ENCODE results near the gene LRMDA.

The LRMDA gene

DNA sequence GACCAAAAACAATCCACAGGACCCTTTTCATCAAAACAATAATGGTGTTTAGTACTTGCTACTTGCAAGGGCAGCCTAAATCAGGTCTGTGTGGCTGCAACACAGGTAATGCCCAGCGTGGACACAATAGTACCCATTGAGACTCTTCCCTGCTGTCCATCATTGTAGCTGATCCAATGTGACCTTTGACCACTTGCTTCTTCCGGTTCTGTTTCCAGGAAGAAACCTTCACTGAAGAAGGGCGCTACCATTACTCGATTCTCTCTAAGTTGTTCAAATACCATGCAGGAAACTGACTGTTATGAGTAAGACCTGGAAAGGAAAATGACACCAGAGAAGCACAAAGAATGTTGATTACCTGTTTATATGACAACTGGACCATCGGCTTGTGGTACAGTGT, 1128.9 kb downstream of the LRMDA start:
- TF ChIP-seq, protein P1, sequence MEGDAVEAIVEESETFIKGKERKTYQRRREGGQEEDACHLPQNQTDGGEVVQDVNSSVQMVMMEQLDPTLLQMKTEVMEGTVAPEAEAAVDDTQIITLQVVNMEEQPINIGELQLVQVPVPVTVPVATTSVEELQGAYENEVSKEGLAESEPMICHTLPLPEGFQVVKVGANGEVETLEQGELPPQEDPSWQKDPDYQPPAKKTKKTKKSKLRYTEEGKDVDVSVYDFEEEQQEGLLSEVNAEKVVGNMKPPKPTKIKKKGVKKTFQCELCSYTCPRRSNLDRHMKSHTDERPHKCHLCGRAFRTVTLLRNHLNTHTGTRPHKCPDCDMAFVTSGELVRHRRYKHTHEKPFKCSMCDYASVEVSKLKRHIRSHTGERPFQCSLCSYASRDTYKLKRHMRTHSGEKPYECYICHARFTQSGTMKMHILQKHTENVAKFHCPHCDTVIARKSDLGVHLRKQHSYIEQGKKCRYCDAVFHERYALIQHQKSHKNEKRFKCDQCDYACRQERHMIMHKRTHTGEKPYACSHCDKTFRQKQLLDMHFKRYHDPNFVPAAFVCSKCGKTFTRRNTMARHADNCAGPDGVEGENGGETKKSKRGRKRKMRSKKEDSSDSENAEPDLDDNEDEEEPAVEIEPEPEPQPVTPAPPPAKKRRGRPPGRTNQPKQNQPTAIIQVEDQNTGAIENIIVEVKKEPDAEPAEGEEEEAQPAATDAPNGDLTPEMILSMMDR (IDR thresholded peaks at IDR 0.05; ENCODE audit: borderline replicate concordance, insufficient read depth, low read depth, low read length): no peak
- H3K4me3 ChIP-seq (ENCODE audit: low read depth, low read length): no peak overlapping the region

DNA sequence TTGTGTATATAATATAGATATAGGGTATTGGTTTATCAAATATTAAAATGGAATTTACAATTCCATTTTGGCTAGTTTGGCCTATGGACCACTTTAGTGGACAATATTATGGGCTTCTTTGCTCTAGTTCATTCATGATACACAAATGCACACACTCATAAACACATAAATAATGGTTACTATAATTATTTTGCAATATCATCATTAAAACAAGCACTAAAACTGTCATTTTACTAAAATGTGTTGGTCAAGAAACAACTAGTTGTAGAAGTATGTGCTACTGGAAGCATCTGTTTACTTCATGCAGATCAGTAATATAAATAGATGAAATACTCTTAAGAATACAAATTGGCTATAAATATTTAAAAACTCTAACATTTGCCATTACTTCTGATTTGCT, 1131.9 kb downstream of the LRMDA start:
- no peak overlapping the region for H3K4me3 ChIP-seq (ENCODE audit: low read depth, low read length)
- TF ChIP-seq, protein P1 (IDR thresholded peaks at IDR 0.05; ENCODE audit: borderline replicate concordance, insufficient read depth, low read depth, low read length): no peak

DNA sequence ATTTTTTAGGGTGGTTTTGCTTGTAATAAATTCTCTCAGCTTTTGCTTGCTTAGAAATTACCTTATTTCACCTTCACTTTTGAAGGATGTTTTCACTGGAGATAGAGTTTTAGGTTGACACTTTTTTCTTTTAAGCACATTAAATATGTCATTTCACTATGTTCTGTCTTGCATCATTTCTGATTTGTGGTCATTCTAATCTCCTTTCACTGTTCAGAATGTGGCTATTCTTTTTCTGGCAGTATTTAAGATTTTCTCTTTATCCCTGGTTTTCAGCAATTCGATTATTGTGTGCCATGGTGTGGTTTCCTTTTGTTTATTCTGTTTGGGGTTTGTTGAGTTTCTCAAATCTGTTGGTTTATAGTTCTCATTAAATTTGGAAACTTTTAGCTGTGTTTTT, 1140.6 kb downstream of the LRMDA start:
- H3K4me3 ChIP-seq (ENCODE audit: low read depth, low read length): no peak overlapping the region
- TF ChIP-seq, protein P1 (IDR thresholded peaks at IDR 0.05; ENCODE audit: borderline replicate concordance, insufficient read depth, low read depth, low read length): no peak

DNA sequence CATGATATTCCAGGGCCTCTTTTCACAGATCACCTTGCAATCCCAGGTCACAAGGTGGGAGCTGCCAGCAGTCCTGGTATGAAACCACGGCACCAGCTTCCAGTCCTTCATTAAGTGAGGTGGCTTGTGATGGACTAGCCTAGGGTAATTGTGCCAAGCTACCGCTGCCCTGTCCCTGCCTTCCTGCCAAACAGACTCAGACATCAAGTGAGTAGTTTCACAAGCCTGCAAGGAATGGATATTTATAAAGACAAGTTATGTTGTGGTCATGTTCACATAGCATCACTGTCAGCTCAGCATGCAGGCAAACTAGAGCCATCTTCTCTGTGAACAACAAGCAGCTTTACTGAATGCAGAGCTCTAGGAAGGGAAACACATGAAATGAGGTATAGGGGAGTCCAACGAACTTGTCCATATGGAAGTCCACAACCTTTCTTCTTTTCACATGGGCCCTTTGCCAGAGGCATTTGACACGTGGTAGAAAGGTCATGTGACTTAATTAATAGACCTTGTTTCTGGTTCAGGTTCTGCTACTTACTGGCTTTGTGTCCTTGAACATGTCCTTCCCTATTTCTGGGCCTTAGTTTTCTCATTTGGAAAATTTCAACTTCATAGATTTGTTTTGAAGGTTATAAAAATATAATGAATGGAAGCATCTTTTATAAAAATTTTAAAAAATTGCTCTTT, 1145.0 kb downstream of the LRMDA start:
- TF ChIP-seq, protein P1 (IDR thresholded peaks at IDR 0.05; ENCODE audit: borderline replicate concordance, insufficient read depth, low read depth, low read length): no peak
- no peak overlapping the region for H3K4me3 ChIP-seq (ENCODE audit: low read depth, low read length)

DNA sequence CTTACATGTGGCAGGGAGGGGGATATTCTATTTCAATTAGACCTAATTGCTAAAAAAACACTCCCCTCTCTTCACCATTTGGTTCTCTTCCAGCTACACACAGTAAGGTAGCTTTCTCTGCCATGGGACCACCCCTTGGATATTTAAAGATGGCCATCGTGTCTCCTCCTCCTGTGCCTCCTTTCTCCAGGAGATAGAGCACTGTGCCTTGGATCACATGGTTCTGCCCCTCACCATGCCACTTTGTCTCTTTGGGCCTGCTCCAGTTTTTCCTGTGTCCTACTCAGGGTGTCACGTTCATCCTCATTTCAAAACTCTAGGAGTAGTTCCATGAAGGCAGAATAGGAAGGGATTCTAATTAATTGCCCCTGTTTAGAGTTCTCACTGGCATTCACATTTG, 1146.0 kb downstream of the LRMDA start:
- H3K4me3 ChIP-seq (ENCODE audit: low read depth, low read length): no peak overlapping the region
- TF ChIP-seq, protein P1 (IDR thresholded peaks at IDR 0.05; ENCODE audit: borderline replicate concordance, insufficient read depth, low read depth, low read length): no peak

DNA sequence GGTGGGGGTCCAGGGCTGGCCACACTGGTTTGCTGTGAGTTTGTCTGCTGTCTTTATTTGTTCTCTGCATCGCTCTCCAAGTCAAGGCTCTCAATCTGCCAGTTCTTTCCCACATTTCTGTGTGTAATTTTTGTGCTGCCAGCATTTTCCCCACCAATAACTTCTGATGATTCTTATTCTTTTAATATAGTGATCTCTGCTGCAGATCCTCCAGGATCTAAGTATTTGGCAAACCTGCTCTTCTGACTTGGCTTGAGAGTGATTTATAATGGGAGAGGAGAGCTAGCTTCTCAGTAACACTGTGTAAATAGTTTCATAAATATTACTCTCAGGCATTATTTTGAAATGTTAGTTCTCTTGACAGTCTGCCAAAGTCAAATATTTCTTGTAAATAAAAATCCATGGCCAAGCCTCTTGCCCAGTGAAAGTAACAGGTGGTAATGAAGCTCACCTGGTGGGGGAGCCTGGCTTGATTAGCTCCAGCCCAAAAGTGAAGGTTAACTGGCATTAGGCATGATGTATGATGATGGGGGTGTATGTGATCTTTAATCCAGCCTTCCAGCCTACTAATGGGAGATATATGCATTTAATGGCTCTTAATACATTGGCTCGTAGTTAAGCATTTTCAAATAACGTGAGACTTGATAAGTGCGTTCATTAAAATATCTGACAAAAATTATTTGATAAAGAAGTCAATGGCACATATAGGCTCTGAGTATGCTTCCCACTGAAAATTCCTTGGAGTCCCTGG, 1150.3 kb downstream of the LRMDA start:
- no peak overlapping the region for H3K4me3 ChIP-seq (ENCODE audit: low read depth, low read length)
- TF ChIP-seq, protein P1 (IDR thresholded peaks at IDR 0.05; ENCODE audit: borderline replicate concordance, insufficient read depth, low read depth, low read length): no peak

DNA sequence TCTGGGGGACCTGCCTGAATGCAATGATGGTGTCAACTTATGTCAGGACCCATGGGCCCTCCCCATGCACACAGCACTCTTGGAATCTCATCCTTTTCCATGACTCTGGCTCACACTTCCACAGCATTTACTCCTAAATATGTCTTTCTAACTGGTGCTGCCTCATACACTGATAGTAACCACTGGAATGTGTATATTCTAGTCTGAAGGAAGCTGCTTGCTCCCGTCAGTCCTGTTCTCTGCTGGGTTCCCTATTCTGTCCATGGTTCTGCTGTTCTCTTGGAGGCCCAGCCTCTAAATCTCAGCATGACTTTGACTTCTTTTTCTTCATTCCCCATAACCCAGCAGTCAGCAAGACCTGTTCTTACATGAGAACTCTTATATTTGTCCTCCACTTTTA, 1151.1 kb downstream of the LRMDA start:
- no peak overlapping the region for H3K4me3 ChIP-seq (ENCODE audit: low read depth, low read length)

More for the DNA sequence above, 1151.1 kb downstream of the LRMDA start:
- TF ChIP-seq, protein P1 (IDR thresholded peaks at IDR 0.05; ENCODE audit: borderline replicate concordance, insufficient read depth, low read depth, low read length): no peak
